GM19035 (cell line): ENCODE measurements around the gene GXYLT2.
"Not testable (repeated sequence)": the region's sequence is repeated elsewhere in the genome, so short reads cannot be mapped to it uniquely, and the experiment has no call there.

ENCODE experiments used
- ATAC-seq: cut with Tn5 transposase; IDR thresholded peaks from one replicate; pipeline ENCODE4 v1.9.1; 2021; ENCODE audit not compliant: unreplicated experiment

Gene GXYLT2

GRCh38 chr3:72892081-72892775 is 4.4 kb downstream of the GXYLT2 start:
- no peak for ATAC-seq

DNA sequence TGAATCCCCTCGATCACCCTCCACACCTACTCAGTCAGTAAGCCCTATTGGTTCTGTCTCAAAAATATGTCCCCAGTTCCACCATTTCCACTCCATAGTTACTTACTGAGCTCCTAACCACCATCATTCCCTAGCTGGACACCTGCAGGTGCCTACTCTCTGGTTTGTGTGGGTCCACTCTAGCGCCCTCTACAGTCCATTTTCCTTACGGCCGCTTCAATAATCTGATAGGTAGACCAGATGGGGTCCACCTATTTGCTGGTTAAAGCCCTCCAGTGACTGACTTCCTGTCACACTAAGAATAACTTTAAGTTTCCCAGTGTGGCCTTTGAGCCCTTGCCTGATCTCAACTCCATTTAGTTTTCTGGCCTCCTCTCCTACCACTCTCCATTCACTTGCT is 5.0 kb downstream of the GXYLT2 start:
- no peak for ATAC-seq

GRCh38 chr3:72894976-72895552 is 7.2 kb downstream of the GXYLT2 start:
- ATAC-seq: no peak

- ATAC-seq: no peak
Measured at GRCh38 chr3:72896996-72897757, 9.3 kb downstream of the GXYLT2 start.

GRCh38 chr3:72897758-72898007 is 9.8 kb downstream of the GXYLT2 start:
- ATAC-seq: no peak

- no peak for ATAC-seq
Measured at GRCh38 chr3:72899349-72899765, 11.5 kb downstream of the GXYLT2 start.

- no peak for ATAC-seq
Measured at GRCh38 chr3:72900048-72900447, 12.2 kb downstream of the GXYLT2 start.

DNA sequence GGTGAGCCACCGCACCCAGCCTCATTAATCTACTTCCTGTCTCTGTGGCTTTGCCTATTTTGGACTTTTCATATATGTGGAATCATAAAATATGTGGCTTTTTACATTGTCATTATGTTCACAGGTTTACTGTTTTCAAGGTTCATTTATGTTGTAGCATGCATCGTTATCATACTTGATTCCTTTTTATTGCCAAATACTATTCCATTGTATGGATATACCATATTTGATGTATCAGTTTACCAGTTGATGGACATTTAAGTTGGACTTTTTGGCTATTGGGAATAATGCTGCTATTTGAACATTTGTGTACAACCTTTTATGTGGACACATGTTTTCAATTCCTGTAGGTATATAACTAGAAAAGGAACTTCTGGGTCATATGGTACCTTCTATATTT is 14.0 kb downstream of the GXYLT2 start:
- ATAC-seq: no peak

GRCh38 chr3:72903004-72903403 is 15.2 kb downstream of the GXYLT2 start:
- ATAC-seq: no peak

GRCh38 chr3:72904163-72904562 is 16.3 kb downstream of the GXYLT2 start:
- no peak for ATAC-seq

GRCh38 chr3:72906154-72906553 is 18.3 kb downstream of the GXYLT2 start:
- ATAC-seq: no peak

DNA sequence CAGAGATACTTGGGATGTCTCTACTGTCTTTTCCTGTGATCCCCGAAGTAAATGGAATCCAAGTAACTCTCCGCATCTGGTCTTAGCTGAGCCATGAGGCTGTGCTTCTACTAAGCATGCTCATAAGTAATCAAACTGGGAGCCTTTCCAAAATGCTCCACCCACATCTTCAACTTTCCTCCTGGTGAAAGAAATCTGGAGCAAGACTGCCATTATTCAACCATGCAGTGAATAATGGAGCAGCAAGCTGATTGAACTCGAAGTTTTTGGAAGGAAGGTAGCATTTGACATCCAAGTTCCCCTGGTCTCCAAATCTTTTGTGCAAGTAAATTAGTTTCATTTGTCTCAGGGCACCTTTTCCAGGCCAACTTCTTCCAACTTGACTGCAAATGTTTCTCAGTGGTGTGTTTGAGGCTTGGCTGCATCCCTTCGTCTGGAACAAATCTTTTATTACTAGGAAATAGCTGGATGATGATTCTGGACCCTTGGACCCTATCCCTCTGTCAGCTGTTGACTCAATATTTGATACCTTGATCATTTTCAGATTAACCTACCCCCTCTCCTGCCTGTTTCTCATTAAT is 19.4 kb downstream of the GXYLT2 start:
- ATAC-seq: no peak

- ATAC-seq: no peak
Measured at GRCh38 chr3:72907731-72908620, 20.1 kb downstream of the GXYLT2 start.

DNA sequence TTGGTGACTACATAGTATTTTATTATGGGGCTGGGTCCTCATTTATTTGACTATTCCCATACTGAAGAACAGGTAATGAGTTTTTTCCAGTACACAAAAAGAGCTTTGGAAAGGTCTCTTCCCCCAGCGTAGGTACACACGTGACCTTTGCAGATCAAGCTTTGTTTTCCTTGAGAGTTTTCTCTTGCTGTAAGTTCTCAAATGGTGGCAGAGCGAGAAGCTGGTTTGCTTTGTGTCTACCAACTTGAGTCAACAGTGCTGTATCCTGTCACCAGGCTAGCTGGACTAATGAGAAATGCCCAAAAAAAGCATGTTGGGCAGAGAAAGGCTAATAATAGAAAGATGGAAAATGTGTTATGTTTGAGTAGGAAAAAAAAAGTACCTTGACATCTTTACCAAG is 21.7 kb downstream of the GXYLT2 start:
- ATAC-seq: no peak

GRCh38 chr3:72912532-72912931 is 24.7 kb downstream of the GXYLT2 start:
- no peak for ATAC-seq

DNA sequence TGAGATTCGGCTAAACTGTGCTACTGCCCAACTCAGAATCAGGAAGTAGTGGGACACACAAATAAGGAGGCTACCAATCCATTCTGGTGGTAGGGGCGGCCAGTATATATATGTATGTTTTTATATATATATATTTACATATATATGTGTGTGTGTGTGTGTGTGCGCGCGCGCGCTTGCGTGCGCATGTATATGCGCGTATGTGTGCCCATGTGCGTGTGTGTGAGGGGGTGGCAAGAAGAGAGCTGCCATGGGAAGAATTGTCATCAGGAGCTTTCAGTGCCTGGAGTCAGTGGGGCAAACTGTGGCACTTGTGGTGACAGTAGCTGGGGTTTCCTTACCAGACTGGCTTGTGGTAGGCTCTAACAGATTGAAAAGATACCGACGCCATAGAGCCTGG is 26.5 kb downstream of the GXYLT2 start:
- ATAC-seq: no peak

- ATAC-seq: no peak
Measured at GRCh38 chr3:72916250-72916649, 28.4 kb downstream of the GXYLT2 start.

DNA sequence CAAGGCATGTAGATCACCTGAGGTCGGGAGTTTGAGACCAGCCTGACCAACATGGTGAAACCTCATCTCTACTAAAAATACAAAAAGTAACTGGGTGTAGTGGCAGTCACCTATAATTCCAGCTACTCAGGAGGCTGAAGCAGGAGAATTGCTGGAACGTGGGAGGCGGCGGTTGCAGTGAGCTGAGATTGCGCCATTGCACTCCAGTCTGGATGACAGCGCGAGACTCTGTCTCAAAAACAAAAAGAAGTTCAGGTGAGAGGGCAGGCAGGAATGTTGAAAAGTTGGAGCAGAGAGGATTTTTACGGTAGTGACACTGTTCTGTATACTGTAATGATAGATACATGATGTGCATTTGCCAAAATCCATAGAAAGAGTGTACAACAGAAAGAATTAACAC is 31.7 kb downstream of the GXYLT2 start:
- no peak for ATAC-seq

GRCh38 chr3:72924055-72924454 is 36.2 kb downstream of the GXYLT2 start:
- no peak for ATAC-seq

DNA sequence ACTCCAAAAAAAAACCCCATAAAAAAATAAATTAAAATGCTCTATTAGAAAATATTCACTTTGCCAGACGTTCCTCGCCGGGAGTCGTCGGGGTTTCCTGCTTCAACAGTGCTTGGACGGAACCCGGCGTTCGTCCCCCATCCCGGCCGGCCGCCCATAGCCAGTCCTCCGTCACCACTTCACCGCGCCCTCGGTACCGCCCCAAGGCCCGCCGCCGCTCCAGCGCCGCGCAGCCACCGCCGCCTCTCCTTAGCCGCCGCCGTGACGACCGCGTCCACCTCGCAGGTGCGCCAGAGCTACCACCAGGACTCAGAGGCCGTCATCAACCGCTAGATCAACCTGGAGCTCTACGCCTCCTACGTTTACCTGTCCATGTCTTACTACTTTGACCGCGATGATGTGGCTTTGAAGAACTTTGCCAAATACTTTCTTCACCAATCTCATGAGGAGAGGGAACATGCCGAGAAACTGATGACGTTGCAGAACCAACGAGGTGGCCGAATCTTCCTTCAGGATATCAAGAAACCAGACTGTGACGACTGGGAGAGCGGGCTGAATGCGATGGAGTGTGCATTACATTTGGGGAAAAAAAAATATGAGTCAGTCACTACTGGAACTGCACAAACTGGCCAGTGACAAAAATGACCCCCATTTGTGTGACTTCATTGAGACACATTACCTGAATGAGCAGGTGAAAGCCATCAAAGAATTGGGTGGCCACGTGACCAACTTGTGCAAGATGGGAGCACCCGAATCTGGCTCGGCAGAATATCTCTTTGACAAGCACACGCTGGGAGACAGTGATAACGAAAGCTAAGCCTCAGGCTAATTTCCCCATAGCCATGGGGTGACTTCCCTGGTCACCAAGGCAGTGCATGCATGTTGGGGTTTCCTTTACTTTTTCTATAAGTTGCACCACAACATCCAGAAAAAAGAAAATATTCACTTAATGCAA is 41.2 kb downstream of the GXYLT2 start:
- not testable (repeated sequence) for ATAC-seq
